ENCODE measurements around the gene NXPE2.

Gene NXPE2

GRCh38 chr11:114745150-114745671, 66.9 kb downstream of the NXPE2 start:
- DNase-seq, result no peak

GRCh38 chr11:114746013-114746412, 67.7 kb downstream of the NXPE2 start:
- DNase-seq, result no peak

Measured in central memory CD4-positive, alpha-beta T cell (primary cell).